Measurements from ENCODE around the gene CEP162.

CEP162 gene

GRCh38 chr6:84251891-84252539, 24.6 kb upstream of the CEP162 start:
- ChIA-PET CTCF (interaction anchor here (1.2 kb wide), 1 partner anchor 33 kb away, joined by 3 read pairs; no protein-coding TSS in a partner anchor), POLR2A (no interaction called here)
- no peaks in the 10 kb centered on the region for H3K4me1 ChIP-seq (ENCODE audit: control insufficient read depth, insufficient read depth, low read length)
- TF ChIP-seq, protein P1, sequence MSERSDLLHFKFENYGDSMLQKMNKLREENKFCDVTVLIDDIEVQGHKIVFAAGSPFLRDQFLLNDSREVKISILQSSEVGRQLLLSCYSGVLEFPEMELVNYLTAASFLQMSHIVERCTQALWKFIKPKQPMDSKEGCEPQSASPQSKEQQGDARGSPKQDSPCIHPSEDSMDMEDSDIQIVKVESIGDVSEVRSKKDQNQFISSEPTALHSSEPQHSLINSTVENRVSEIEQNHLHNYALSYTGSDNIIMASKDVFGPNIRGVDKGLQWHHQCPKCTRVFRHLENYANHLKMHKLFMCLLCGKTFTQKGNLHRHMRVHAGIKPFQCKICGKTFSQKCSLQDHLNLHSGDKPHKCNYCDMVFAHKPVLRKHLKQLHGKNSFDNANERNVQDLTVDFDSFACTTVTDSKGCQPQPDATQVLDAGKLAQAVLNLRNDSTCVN (tag by site-specific recombination; optimal IDR thresholded peaks at IDR 0.05): no peak
- TF ChIP-seq PBX3 (CRISPR knock-in tag; IDR thresholded peaks at IDR 0.05) (no peak), ZBTB7A (tag by site-specific recombination; IDR thresholded peaks at IDR 0.05; ENCODE audit: low read depth) (no peak), ZNF585B (tag by site-specific recombination; IDR thresholded peaks at IDR 0.05) (no peak), ZNF398 (tag by site-specific recombination; IDR thresholded peaks at IDR 0.05) (no peak), ZNF549 (tag by site-specific recombination; IDR thresholded peaks at IDR 0.05) (no peak), ZSCAN5A (tag by site-specific recombination; IDR thresholded peaks at IDR 0.05) (no peak), RBAK (tag by site-specific recombination; IDR thresholded peaks at IDR 0.05) (no peak)
- no peak overlapping the region for H3K4me3 ChIP-seq (ENCODE audit: low read depth, low read length)
- no peak overlapping the region for H3K27ac ChIP-seq (ENCODE audit: extremely low read depth, low read depth, low read length)
- no peaks in the 10 kb centered on the region for H3K36me3 ChIP-seq (ENCODE audit: control insufficient read depth in 2 of 2, insufficient read depth in 1 of 2, low read length in 2 of 2)
- H3K9me3 ChIP-seq (ENCODE audit: control insufficient read depth, insufficient read depth, low read depth, low read length): no peaks in the 10 kb centered on the region

DNA sequence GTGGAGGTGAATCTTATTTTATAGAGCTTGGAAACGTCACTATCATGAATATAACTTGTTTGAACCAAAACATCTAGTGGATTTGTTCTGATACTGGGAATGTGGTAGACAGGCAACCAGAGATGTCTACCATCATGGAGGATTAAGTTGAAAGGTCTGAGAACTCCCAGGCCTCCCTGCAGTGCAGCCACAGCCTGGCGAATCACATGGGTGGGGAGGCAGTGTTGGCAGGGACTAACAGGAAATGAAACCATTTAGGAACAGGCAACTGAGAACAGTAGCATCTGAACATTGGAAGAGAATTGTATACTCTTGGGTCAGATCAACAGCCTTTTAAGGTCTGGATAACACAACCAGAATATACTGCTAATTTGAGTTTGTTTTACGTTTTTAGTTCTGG, 22.3 kb upstream of the CEP162 start:
- H3K36me3 ChIP-seq (ENCODE audit: control insufficient read depth in 2 of 2, insufficient read depth in 1 of 2, low read length in 2 of 2): no peaks in the 10 kb centered on the region
- ChIA-PET POLR2A (no interaction called here), CTCF (no interaction called here)
- no peaks in the 10 kb centered on the region for H3K4me1 ChIP-seq (ENCODE audit: control insufficient read depth, insufficient read depth, low read length)
- H3K4me3 ChIP-seq (ENCODE audit: low read depth, low read length): no peak overlapping the region
- no peaks in the 10 kb centered on the region for H3K9me3 ChIP-seq (ENCODE audit: control insufficient read depth, insufficient read depth, low read depth, low read length)
- H3K27ac ChIP-seq (ENCODE audit: extremely low read depth, low read depth, low read length): no peak overlapping the region
- no peak for TF ChIP-seq ZNF274 (IDR thresholded peaks at IDR 0.05; ENCODE audit: low read length)
- TF ChIP-seq ZNF274 (tag by site-specific recombination; IDR thresholded peaks at IDR 0.05; ENCODE audit: borderline replicate concordance): no peak
- no peak for TF ChIP-seq ZSCAN18 (tag by site-specific recombination; IDR thresholded peaks at IDR 0.05)
- no peak for TF ChIP-seq ZFHX2 (tag by site-specific recombination; conservative IDR thresholded peaks at IDR 0.05)
- TF ChIP-seq ZBTB10 (tag by site-specific recombination; IDR thresholded peaks at IDR 0.05): no peak
- TF ChIP-seq ZNF555 (tag by site-specific recombination; conservative IDR thresholded peaks at IDR 0.05): no peak
- TF ChIP-seq ZNF791 (tag by site-specific recombination; IDR thresholded peaks at IDR 0.05): no peak
- no peak for TF ChIP-seq SP2 (tag by site-specific recombination; IDR thresholded peaks at IDR 0.05)
- no peak for TF ChIP-seq ZNF174 (tag by site-specific recombination; IDR thresholded peaks at IDR 0.05)
- no peak for TF ChIP-seq KLF1 (tag by site-specific recombination; IDR thresholded peaks at IDR 0.05)
- TF ChIP-seq ZNF157 (tag by site-specific recombination; IDR thresholded peaks at IDR 0.05): no peak
- TF ChIP-seq OSR2 (tag by site-specific recombination; IDR thresholded peaks at IDR 0.05): no peak
- no peak for TF ChIP-seq SALL2 (tag by site-specific recombination; IDR thresholded peaks at IDR 0.05; ENCODE audit: borderline replicate concordance)
- no peak for TF ChIP-seq ZNF777 (tag by site-specific recombination; IDR thresholded peaks at IDR 0.05; ENCODE audit: borderline replicate concordance)
- no peak for TF ChIP-seq ZNF133 (tag by site-specific recombination; IDR thresholded peaks at IDR 0.05)

Data from HEK293 (cell line).